ACC112 (cell line): ENCODE data around the gene XBP1.
"Not testable (repeated sequence)": the region's sequence is repeated elsewhere in the genome, so short reads cannot be mapped to it uniquely, and the experiment has no call there.

ENCODE experiments used
- H2AFZ ChIP-seq: fragments of 200-600 bp; sonication (generic); one replicate; pipeline ENCODE4 v1.6.0; 2017; ENCODE audit warnings: antibody characterized with exemption, low read length; ENCODE audit not compliant: unreplicated experiment
- H3K27ac ChIP-seq: fragments of 200-600 bp; sonication (generic); 2 replicates; pipeline ENCODE4 v1.5.1; 2014; ENCODE audit warnings: low read depth, mild to moderate bottlenecking, antibody characterized with exemption, low read length, moderate library complexity
- H3K27me3 ChIP-seq: fragments of 200-600 bp; sonication (generic); 2 replicates; pipeline ENCODE4 v1.6.1; 2014; ENCODE audit warnings: mild to moderate bottlenecking, antibody characterized with exemption, low read length, moderate library complexity, mixed read lengths; ENCODE audit not compliant: insufficient read depth
- H3K36me3 ChIP-seq: fragments of 200-600 bp; sonication (generic); 2 replicates; pipeline ENCODE4 v1.6.1; 2016; ENCODE audit warnings: mild to moderate bottlenecking, antibody characterized with exemption, low read length, moderate library complexity, mixed read lengths; ENCODE audit not compliant: insufficient read depth
- H3K4me1 ChIP-seq: fragments of 200-600 bp; sonication (generic); one replicate; pipeline ENCODE4 v1.6.1; 2016; ENCODE audit warnings: low read length, mixed read lengths; ENCODE audit not compliant: insufficient read depth, unreplicated experiment, control insufficient read depth
- H3K4me3 ChIP-seq: fragments of 200-600 bp; sonication (generic); 2 replicates; pipeline ENCODE4 v1.5.1; 2014; ENCODE audit warnings: mild to moderate bottlenecking, low read depth, low read length
- H3K79me2 ChIP-seq: fragments of 200-600 bp; sonication (generic); one replicate; pipeline ENCODE4 v1.6.0; 2016; ENCODE audit warnings: low read length; ENCODE audit not compliant: control insufficient read depth, unreplicated experiment, insufficient read depth

Gene XBP1

DNA sequence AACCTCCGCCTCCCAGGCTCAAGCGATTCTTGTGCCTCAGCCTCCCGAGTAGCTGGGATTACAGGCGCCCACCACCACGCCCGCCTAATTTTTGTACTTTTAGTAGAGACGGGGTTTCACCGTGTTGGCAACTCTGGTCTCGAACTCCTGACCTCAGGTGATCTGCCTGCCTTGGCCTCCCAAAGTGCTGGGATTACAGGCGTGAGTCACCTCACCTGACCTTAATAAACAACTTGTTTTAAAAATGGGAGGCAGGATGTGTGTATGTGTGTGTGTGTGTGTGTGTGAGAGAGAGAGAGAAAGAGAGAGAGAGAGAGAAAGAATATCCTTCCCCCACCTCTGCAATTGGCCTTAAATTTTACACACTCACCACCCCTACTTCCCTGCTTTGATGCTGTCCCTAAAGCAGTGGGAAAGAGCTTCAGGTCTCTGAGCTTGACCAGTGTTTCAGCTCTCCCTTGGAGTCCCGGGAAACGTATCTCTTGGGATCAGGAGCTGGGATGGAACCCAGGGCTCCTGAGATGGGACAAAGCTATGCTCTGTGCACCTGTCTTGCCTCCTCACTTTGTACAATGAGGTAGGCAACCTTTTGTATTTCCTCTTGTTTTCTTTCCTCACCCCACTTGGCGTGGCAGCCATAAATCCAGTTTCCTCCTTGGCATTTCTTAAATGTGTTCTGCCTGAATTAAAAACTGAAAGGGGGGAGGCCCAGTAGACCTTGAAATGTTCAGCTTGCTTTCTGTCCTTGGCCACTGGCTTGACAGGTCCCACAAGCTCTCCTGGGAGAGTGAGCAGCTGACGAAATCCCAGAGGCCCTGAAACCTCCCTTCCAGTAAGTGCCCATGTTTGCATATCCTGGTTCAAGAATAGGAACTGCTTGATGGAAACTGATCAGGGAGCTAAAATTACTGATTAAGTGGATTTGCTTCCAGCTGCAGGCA is 17.8 kb upstream of the XBP1 start:
- H3K79me2 ChIP-seq, result no peaks in the 10 kb centered on the region
- H3K36me3 ChIP-seq, result no peaks in the 10 kb centered on the region
- no peak overlapping the region for H3K27ac ChIP-seq
- H2AFZ ChIP-seq, result no peak overlapping the region
- H3K4me3 ChIP-seq, result no peak overlapping the region
- no peaks in the 10 kb centered on the region for H3K4me1 ChIP-seq
- no peaks in the 10 kb centered on the region for H3K27me3 ChIP-seq

DNA sequence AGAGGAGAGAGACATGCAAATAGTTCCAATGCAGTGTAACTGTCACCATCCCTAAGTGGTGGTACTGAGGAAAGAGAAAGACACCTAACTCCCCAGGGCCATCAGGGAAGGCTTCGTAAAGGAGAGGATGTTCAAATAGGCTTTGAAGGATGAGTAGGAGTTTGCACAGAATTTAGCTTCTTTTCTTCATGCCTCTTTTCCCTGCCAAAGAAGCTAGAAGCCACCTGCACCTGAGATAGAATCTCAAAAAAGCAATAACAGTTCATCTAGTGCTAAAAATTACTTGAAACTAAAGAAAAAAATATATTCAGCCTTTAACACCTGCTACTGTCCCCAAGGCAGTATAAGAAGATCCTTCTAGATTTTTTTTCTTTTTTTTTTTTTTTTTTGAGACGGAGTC is 16.7 kb upstream of the XBP1 start:
- no peaks in the 10 kb centered on the region for H3K79me2 ChIP-seq
- no peaks in the 10 kb centered on the region for H3K4me1 ChIP-seq

DNA sequence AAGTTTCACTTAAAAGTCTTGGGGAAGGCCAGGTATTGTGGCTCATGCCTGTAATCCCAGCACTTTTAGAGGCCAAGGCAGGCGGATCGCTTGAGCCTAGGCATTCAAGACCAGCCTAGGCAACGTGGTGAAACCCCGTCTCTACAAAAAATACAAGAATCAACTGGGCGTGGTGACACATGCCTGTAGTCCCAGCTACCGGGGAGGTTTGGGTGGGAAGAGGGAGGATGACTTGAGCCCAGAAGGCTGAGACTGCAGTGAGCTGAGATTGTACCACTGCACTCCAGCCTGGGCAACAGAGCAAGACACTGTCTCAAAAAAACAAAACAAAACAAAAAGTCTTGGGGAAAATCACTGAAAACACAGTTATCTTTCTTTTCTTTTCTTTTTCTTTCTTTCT is 15.4 kb upstream of the XBP1 start:
- no peaks in the 10 kb centered on the region for H3K79me2 ChIP-seq
- no peak overlapping the region for H3K27ac ChIP-seq

More for the DNA sequence above, 16.7 kb upstream of the XBP1 start:
- Histone ChIP-seq H3K27me3 (no peaks in the 10 kb centered on the region), H3K27ac (no peak overlapping the region), H3K4me3 (no peak overlapping the region), H2AFZ (no peak overlapping the region), H3K36me3 (no peaks in the 10 kb centered on the region)

DNA sequence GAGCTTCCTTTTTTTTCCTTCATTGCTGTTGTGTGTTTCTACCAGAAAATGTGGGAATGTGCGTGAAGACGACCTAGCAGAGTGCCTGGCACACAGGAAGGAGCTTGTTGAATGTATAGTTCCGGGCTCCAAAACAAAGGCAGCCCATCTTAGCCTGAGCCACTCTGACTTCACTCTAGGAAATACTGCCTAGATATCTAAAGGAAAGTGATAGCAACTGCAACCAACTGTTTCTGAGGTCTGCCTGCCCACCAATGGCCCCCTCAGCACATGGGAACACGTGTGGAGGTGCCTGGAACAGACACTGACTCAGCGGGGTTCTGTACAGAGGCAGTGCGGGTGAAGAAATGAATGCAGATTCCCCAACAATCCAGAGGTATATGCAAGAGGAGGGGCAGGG is 14.7 kb upstream of the XBP1 start:
- no peak overlapping the region for H3K4me3 ChIP-seq
- H3K27ac ChIP-seq, result no peak overlapping the region
- H3K79me2 ChIP-seq, result no peaks in the 10 kb centered on the region
- no peaks in the 10 kb centered on the region for H3K36me3 ChIP-seq
- no peak overlapping the region for H2AFZ ChIP-seq
- no peaks in the 10 kb centered on the region for H3K4me1 ChIP-seq
- H3K27me3 ChIP-seq, result no peaks in the 10 kb centered on the region

More for the DNA sequence above, 15.4 kb upstream of the XBP1 start:
- Histone ChIP-seq H3K4me3 (no peak overlapping the region), H3K36me3 (no peaks in the 10 kb centered on the region), H2AFZ (no peak overlapping the region), H3K4me1 (no peaks in the 10 kb centered on the region), H3K27me3 (no peaks in the 10 kb centered on the region)

DNA sequence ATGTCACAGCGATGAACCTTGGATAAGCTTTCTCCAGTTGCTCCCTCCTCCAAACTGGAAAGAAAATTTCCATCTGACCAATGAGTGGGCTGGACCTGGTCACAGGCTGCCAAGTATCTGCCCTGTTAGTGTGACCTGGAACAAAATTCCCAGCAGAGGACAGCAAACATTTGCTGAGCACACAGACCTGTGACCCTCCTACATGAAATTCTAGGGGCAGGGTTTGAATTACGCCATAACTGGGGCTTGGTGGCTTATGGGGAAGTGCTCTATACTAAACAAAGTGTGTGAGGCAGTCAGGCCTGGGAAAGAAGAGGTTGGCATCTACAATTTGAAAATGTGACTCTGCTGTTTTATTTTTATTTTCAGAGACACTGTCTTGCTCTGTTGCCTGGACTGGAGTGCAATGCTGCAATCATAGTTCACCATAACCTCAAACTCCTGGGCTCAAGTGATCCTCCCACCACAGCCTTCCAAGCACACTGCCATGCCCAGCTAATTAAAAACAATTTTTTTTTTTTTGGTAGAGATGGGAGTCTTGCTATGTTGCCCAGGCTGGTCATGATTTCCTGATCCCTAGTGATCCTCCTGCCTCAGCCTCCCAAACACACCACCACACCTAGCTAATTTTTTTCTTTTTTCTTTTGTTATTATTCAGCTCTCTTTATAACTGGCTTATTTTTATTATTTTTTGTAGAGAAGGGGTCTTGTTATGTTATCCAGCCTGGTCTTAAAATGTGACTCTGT is 13.6 kb upstream of the XBP1 start:
- no peaks in the 10 kb centered on the region for H3K27me3 ChIP-seq
- H3K27ac ChIP-seq, result no peak overlapping the region
- H3K4me3 ChIP-seq, result no peak overlapping the region
- H3K36me3 ChIP-seq, result no peaks in the 10 kb centered on the region
- H2AFZ ChIP-seq, result no peak overlapping the region
- H3K79me2 ChIP-seq, result no peaks in the 10 kb centered on the region
- H3K4me1 ChIP-seq, result no peaks in the 10 kb centered on the region

DNA sequence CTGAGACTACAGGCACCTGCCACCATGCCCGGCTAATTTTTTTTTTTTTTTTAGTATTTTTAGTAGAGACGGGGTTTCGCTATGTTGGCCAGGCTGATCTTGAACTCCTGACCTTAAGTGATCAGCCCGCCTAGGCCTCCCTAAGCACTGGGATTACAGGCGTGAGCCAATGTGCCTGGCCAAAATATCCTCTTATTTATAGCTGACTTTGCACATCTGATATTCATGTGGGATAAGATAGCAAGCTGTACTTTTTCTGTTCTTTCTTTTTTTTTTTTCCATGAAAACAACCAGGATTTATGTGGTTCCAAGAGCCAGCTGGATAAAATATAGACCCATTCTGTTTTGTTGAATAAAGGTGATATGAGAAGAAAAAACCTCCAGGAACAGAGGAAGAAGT is 12.1 kb upstream of the XBP1 start:
- Histone ChIP-seq H3K36me3 (no peaks in the 10 kb centered on the region), H3K27me3 (no peaks in the 10 kb centered on the region), H3K4me3 (no peak overlapping the region), H3K79me2 (no peaks in the 10 kb centered on the region), H2AFZ (no peak overlapping the region), H3K4me1 (no peaks in the 10 kb centered on the region), H3K27ac (no peak overlapping the region)

DNA sequence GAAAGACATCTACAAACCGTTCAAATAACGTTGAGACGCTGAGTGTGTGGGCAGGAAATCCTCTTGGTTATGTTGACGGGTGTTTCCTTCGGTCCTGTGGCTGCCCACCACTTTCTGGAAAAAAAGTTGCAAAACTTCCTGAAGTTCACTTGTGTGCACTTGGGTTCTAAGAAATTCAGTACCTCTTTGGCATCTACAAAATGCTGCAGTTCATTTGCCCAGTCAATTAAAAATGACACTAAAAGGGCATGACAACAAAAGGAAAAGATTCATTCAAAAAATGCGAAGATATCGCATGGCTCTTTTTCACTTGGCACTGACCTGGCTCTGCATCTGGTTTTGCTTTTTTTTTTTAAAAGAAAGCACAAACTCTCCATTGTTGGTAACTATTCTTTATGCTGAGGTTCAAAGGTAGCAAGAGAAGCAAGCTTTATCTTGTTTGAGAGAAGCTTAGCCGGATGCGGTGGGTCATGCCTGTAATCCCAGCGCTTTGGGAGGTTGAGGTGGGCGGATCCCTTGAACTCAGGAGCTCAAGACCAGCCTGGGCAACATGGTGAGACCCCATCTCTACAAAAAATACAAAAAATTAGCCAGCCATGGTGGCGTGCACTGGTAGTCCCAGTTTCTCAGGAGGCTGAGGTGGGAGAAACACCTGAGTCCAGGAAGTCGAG is 10.6 kb upstream of the XBP1 start:
- Histone ChIP-seq H2AFZ (no peak overlapping the region), H3K36me3 (no peaks in the 10 kb centered on the region), H3K4me1 (no peaks in the 10 kb centered on the region), H3K27ac (no peak overlapping the region), H3K4me3 (no peak overlapping the region), H3K79me2 (no peaks in the 10 kb centered on the region), H3K27me3 (no peaks in the 10 kb centered on the region)

DNA sequence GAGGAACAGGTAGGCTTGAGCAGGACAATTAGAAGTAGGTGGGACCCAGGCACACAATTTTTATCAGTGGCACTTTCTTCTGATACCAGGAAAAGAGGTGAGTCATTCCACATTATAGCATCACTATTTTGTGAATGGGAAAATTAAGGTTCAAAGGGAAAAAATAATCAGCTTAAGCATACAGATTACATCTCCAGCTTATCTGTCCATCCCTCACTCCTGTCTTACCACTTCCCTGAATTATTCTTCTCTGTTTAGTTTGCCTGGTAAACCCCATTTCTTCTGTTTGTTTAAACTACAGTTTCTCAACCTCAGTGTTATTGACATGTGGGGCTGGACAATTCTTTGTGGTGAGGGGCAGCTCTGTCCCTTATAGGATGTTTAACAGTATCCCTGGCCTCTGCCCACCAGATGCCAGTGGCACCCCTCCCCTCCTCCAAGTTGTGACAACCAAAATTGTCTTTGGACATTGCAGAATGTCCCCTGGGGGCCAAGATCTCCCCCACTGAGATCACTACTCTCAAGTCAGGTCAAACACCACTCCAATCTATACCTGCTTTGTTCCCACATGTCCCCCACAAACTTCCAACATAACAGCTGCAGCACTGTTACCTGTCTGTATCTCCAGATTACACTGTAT is 8.5 kb upstream of the XBP1 start:
- Histone ChIP-seq H2AFZ (no peak overlapping the region), H3K79me2 (no peaks in the 10 kb centered on the region), H3K27ac (no peak overlapping the region), H3K4me1 (no peaks in the 10 kb centered on the region), H3K36me3 (no peaks in the 10 kb centered on the region), H3K27me3 (no peaks in the 10 kb centered on the region), H3K4me3 (no peak overlapping the region)

DNA sequence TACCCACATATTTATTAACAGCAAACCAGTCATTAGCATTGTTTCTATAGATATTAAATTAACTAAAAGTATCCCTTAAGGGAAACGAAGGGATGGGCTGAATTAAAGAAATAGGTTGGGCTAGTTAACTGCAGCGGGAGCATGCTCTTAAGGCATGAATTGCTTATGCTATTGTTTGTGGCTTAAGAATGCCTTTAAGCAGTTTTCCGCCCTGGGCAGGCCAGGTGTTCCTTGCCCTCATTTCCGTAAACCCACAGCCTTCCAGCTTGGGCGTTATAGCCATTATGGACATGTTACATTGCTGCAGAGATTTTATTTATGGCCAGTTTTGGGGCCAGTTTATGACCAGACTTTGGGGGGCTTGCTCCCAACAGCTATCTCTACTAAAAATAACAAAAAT is 5.1 kb upstream of the XBP1 start:
- H3K4me1 ChIP-seq, H3K4me3 ChIP-seq, H3K36me3 ChIP-seq, H3K27me3 ChIP-seq, H3K27ac ChIP-seq, H2AFZ ChIP-seq: not testable (repeated sequence)
- H3K79me2 ChIP-seq, result peaks cover 13% of the 10 kb centered on the region

DNA sequence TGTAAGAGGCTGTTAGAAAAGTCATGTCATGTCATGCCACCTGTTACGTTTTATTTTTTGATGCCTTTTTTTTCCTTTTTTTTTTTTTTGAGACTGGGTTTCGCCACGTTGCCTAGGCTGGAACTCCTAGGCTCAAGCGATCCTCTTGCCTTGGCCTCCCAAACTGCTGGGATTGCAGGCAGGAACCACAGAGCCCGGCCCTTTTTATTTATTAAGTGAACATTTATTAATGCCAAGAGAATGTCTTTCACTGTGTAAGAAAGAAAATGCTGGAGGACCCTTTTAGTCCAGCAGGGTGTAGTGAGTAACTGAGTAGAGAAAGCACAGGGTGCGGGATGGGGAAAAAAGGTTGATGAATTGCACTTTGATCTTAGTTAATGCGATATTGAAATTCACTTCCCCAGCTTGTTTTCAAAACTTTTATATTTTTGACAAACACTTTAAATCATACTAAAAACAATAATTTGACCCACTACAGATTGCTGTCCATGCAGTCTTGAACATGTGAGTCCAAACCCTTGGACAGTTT is 2.3 kb upstream of the XBP1 start:
- no peak overlapping the region for H3K27ac ChIP-seq
- H3K4me1 ChIP-seq, result peaks cover 10% of the 10 kb centered on the region

More for the DNA sequence above, 2.3 kb upstream of the XBP1 start:
- Histone ChIP-seq H2AFZ (no peak overlapping the region), H3K79me2 (peaks cover 36% of the 10 kb centered on the region), H3K4me3 (no peak overlapping the region; the same call in 1 of the 2 replicates), H3K36me3 (peaks cover 4% of the 10 kb centered on the region; the same call in 1 of the 2 replicates), H3K27me3 (no peaks in the 10 kb centered on the region)
